GM23338 (cell line): ENCODE measurements around the gene CALM1. TPM values are rescaled to one million over a fixed set of nuclear protein-coding genes. Genes with fewer than 3 reads are reported as not detected.

Source experiments
- polyA plus RNA-seq: library from polyadenylated mRNA; unstranded; fragments of >200 nt; fragmentation: Nextera tagmentation; extraction: Ambion mirVana; gene quantifications from 2 replicates; pipeline ENCODE4 v1.2.1, GENCODE V29; 2016
- total RNA-seq: library from RNA; depleted of rRNA; stranded (reverse); fragments of >200 nt; shearing (Covaris generic); gene quantifications from 2 replicates; pipeline ENCODE4 v1.2.3, GENCODE V29; 2014; rRNA removed

Gene CALM1
- total and polyA plus RNA-seq, 2 experiments from 2014 or later = 308 to 2,024 TPM

Other genes starting within 250 kb of the CALM1 start
- 112 and 116 TPM in 2 replicates for gene PSMC1, start 140.5 kb upstream of the CALM1 start, total RNA-seq
- 124 and 139 TPM in 2 replicates for gene PSMC1, start 140.5 kb upstream of the CALM1 start, polyA plus RNA-seq
- 8.6 and 9.8 TPM in 2 replicates for gene NRDE2, start 65.1 kb upstream of the CALM1 start, total RNA-seq
- 17.3 and 20.6 TPM in 2 replicates for gene NRDE2, start 65.1 kb upstream of the CALM1 start, polyA plus RNA-seq